HEK293T (cell line): Measurements from ENCODE around the gene ITGA8.

Experiments used
- CTCF ChIA-PET: fragments of 350-600 bp; formaldehyde crosslinking; extraction: SDS; loops from one replicate; lab custom pipeline; 2021; ENCODE audit warnings: antibody characterized with exemption, inconsistent platforms; lab: Yijun Ruan, JAX
- POLR2A ChIA-PET: fragments of 350-600 bp; formaldehyde crosslinking; extraction: SDS; loops from one replicate; lab custom pipeline; 2020; ENCODE audit warnings: antibody characterized with exemption, inconsistent platforms; lab: Yijun Ruan, JAX
- DNase-seq: peaks from one replicate; pipeline ENCODE4 v3.0.0; 2012; ENCODE audit warnings: mixed read lengths; ENCODE audit errors: extremely low spot score
- ARNT ChIP-seq: fragments of 450-650 bp; IDR thresholded peaks from 2 replicates; pipeline ENCODE4 v1.6.1; 2017; ENCODE audit warnings: mild to moderate bottlenecking
- BHLHE40 ChIP-seq: fragments of 450-650 bp; IDR thresholded peaks from 2 replicates; pipeline ENCODE4 v1.6.1; 2016; ENCODE audit warnings: mild to moderate bottlenecking, moderate library complexity, borderline replicate concordance
- CTBP1 ChIP-seq: fragments of 450-650 bp; IDR thresholded peaks from 2 replicates; pipeline ENCODE4 v1.6.1; 2016; ENCODE audit warnings: borderline replicate concordance
- ELF4 ChIP-seq: fragments of 450-650 bp; IDR thresholded peaks from 2 replicates; pipeline ENCODE4 v1.6.1; 2017; ENCODE audit warnings: antibody characterized with exemption
- FOXA1 ChIP-seq: fragments of 450-650 bp; IDR thresholded peaks from 2 replicates; pipeline ENCODE4 v1.6.1; 2016; ENCODE audit warnings: mild to moderate bottlenecking
- FOXK2 ChIP-seq: fragments of 450-650 bp; IDR thresholded peaks from 2 replicates; pipeline ENCODE4 v1.6.1; 2016; ENCODE audit warnings: mild to moderate bottlenecking
- FOXM1 ChIP-seq: fragments of 450-650 bp; IDR thresholded peaks from 2 replicates; pipeline ENCODE4 v1.6.1; 2017; ENCODE audit warnings: mild to moderate bottlenecking, borderline replicate concordance
- HDGF ChIP-seq: fragments of 450-650 bp; IDR thresholded peaks from 2 replicates; pipeline ENCODE4 v1.6.1; 2017; ENCODE audit warnings: antibody characterized with exemption, borderline replicate concordance
- L3MBTL2 ChIP-seq: fragments of 450-650 bp; conservative IDR thresholded peaks from 2 replicates; pipeline ENCODE4 v1.6.1; 2016; ENCODE audit warnings: mild to moderate bottlenecking
- LEF1 ChIP-seq: fragments of 450-650 bp; IDR thresholded peaks from 2 replicates; pipeline ENCODE4 v1.6.1; 2017; ENCODE audit warnings: mild to moderate bottlenecking, borderline replicate concordance
- NFRKB ChIP-seq: fragments of 450-650 bp; IDR thresholded peaks from 2 replicates; pipeline ENCODE4 v1.6.1; 2016; ENCODE audit warnings: mild to moderate bottlenecking, moderate library complexity
- SP1 ChIP-seq: fragments of 450-650 bp; IDR thresholded peaks from 2 replicates; pipeline ENCODE4 v1.6.1; 2017
- SUZ12 ChIP-seq: fragments of 450-650 bp; IDR thresholded peaks from 2 replicates; pipeline ENCODE4 v1.6.1; 2016; ENCODE audit warnings: mild to moderate bottlenecking
- TARDBP ChIP-seq: fragments of 450-650 bp; IDR thresholded peaks from 2 replicates; pipeline ENCODE4 v1.6.1; 2016
- ZNF384 ChIP-seq: fragments of 450-650 bp; IDR thresholded peaks from 2 replicates; pipeline ENCODE4 v1.6.1; 2016
- TF ChIP-seq, protein P1 (sequence below): fragments of 450-650 bp; IDR thresholded peaks from 2 replicates; pipeline ENCODE4 v1.6.1; 2016

ITGA8 gene

DNA sequence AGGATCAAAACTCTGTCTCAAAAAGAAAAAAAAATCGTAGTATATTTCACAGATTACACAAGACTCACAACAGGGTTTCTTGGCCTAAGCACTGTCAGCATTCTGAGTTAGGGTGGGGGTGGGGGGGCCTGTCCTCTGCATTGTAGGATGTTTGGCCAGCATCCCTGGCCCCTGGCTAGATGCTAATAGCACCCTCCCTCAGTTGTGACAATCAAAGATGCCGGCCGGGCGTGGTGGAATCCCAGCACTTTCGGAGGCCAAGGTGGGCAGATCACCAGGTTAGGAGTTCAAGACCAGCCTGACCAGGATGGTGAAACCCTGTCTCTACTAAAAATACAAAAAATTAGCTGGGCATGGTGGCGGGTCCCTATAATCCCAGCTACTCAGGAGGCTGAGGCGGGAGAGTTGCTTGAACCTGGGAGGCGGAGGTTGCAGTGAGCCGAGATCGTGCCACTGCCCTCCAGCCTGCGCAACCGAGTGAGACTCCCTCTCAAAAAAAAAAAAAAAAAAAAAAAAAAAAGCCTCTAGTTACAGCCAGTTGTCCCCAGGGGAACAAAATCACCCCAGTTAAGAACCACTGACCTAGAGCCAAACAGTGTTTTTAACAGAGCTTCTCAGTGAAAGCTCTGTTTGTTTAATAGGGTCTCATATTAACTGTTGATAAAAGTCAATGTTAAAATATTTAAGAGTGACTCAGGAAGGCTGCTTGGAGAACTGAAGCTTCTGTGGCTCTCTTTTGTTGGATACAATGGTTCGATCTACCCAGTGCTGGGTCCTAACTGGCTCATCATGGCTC, 187.6 kb downstream of the ITGA8 start:
- no peak for TF ChIP-seq NFRKB
- TF ChIP-seq ZNF384: no peak
- TF ChIP-seq CTBP1: no peak
- TF ChIP-seq FOXK2: no peak
- no peak for TF ChIP-seq FOXA1
- no peak for TF ChIP-seq SUZ12
- TF ChIP-seq SP1: no peak
- no peak for TF ChIP-seq ARNT
- no peak for TF ChIP-seq ELF4
- TF ChIP-seq FOXM1: no peak
- TF ChIP-seq LEF1: no peak
- TF ChIP-seq TARDBP: no peak
- no peak for TF ChIP-seq L3MBTL2
- ChIA-PET CTCF (interaction anchor here (0.9 kb wide), 1 partner anchor 53 kb away, joined by 3 read pairs; no protein-coding TSS in a partner anchor), POLR2A (no interaction called here)
- no peak for DNase-seq

DNA sequence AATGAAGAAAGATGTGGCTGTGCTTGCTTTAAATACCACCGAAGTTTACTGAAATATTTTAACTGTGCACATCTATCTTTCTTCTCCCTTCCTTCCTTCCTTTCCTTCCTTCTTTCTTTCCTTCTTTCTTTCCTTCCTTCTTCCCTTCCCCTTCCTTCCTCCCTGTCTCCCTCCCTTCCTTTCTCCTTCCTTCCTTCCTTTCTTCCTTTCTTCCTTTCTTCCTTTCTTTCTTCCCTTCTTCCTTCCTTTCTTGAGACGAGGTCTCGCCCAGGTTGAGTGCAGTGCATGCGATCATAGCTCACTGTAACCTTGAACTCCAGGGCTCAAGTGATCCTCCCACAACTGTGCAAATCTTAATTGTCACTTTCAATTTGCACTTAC, 190.9 kb downstream of the ITGA8 start:
- TF ChIP-seq FOXA1 (no peak), LEF1 (no peak), ARNT (no peak), HDGF (no peak), SP1 (no peak), NFRKB (no peak), TARDBP (no peak), L3MBTL2 (no peak), FOXM1 (no peak), ELF4 (no peak), SUZ12 (no peak), FOXK2 (no peak), ZNF384 (no peak), CTBP1 (no peak), BHLHE40 (no peak)
- TF ChIP-seq, protein P1, sequence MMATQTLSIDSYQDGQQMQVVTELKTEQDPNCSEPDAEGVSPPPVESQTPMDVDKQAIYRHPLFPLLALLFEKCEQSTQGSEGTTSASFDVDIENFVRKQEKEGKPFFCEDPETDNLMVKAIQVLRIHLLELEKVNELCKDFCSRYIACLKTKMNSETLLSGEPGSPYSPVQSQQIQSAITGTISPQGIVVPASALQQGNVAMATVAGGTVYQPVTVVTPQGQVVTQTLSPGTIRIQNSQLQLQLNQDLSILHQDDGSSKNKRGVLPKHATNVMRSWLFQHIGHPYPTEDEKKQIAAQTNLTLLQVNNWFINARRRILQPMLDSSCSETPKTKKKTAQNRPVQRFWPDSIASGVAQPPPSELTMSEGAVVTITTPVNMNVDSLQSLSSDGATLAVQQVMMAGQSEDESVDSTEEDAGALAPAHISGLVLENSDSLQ: no peak
- ChIA-PET POLR2A (no interaction called here), CTCF (interaction anchor here (0.6 to 0.8 kb wide), 4 partner anchors 14 to 216 kb away, joined by 3 to 4 read pairs (median 4); partner anchors contain the start of gene ITGA8)
- DNase-seq: no peak

DNA sequence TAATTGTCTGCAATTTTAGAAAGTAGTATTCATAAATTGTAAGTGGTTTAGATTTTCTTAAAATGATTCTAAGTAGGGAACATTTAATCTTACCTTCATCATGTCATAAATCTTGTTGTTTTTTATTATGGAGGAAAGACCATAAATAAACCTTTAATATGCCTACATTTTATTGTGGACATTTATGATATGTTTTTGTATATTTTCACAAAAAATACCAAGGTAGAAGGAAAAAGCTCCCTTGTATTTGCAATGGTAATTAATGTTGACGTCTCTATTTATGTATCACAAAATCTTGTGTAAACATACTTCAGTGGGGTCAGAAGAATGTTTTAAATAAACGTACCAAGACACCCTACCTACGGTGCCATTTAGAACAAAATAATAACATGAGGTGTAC, 193.0 kb downstream of the ITGA8 start:
- ChIA-PET CTCF (no interaction called here), POLR2A (no interaction called here)
- no peak for DNase-seq
- TF ChIP-seq LEF1 (peak; percentile 89), SUZ12 (no peak), HDGF (no peak), FOXA1 (peak; percentile 84), L3MBTL2 (no peak), FOXK2 (peak; percentile 82; the same call in 1 of the 2 replicates), TARDBP (peak; percentile 27; the same call in 1 of the 2 replicates), FOXM1 (0 out of 2 replicates have a peak, but pooled peaks have one; percentile 39), ZNF384 (peak; percentile 83), CTBP1 (peak; percentile 99), ARNT (peak; percentile 81)
- TF ChIP-seq, protein P1: peak; percentile 96

DNA sequence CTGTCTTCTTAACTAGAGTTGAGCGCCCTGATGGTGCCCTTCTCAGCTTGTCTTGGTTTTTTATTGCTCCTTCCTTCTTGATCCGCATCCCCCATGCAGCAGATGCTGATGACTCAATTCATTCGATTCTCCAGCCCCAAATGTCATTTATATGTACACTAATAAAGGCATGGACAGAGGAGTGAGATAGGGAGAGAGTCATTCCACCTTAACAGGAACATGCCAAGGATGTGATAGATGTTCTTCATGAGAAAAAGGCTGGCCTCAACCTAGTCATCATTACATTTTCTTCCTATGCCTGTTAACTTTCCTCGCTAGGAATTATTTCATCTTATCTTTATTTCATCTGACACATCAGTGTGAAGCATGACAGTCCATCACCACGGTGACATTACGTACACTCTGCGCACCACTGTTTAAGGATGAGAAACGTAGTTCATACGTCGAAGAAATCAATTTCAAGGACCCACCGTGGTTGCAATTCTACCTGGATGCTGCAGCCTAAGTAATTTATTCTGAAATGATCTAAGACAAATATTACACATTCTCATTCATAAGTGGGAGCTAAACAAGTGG, 198.3 kb downstream of the ITGA8 start:
- CTCF ChIA-PET: no interaction called here
- no peak for DNase-seq
- POLR2A ChIA-PET: no interaction called here
- TF ChIP-seq ARNT: no peak
- no peak for TF ChIP-seq ZNF384
- TF ChIP-seq SUZ12: no peak
- no peak for TF ChIP-seq TARDBP
- TF ChIP-seq, protein P1: no peak
- TF ChIP-seq BHLHE40: no peak
- no peak for TF ChIP-seq CTBP1
- TF ChIP-seq FOXA1: no peak
- no peak for TF ChIP-seq SP1
- TF ChIP-seq LEF1: no peak
- TF ChIP-seq HDGF: no peak
- no peak for TF ChIP-seq FOXK2
- TF ChIP-seq ELF4: no peak
- TF ChIP-seq NFRKB: no peak
- no peak for TF ChIP-seq FOXM1

DNA sequence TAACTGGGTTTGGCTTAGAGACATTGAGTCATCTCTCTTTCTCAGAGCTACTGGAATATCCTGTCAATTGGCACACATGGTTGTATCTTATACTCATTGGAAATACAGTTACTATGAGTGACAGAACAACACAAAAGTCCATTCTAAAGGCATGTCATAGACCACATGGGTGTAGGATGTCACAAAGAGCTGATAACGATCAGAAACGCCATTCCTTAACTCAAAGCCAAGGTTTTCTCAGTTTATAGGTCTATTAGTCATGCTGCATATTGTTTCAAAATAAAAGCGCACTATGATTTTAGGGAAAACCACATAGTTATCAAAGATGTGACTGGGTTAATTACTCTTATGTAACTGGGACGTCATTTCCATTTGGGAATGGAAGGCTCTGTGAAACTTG, 201.5 kb downstream of the ITGA8 start:
- POLR2A ChIA-PET: no interaction called here
- no peak for TF ChIP-seq HDGF
- no peak for TF ChIP-seq SUZ12
- no peak for TF ChIP-seq L3MBTL2
- TF ChIP-seq BHLHE40: no peak
- TF ChIP-seq, protein P1: peak; percentile 66
- no peak for TF ChIP-seq FOXK2
- TF ChIP-seq FOXM1: no peak
- CTCF ChIA-PET: interaction anchor here (1.5 kb wide), 1 partner anchor 79 kb away, joined by 3 read pairs; no protein-coding TSS in a partner anchor
- no peak for DNase-seq
